ENCODE data around the gene RBMS1.

DNA sequence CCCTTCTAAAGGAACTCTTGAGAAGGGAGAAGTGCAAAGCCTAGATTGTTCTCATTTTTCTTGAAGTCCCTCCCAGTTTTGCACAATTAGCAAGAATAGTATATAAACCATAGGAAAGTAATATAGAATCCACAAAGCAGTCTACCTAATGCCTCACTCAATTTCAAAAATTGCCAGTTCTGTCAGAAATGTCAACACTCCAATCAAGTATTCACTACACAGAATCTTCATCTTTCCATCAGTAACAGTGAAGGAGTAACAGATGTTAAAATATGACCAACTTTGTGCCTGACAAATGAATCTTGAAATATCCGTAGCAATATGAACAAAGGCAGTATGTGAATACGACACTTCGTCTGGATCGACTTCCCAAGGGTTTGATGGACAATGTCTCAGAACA, 56.3 kb downstream of the RBMS1 start:
- TF ChIP-seq CTCF (IDR thresholded peaks at IDR 0.05): no peak
- TF ChIP-seq POLR2AphosphoS5 (IDR thresholded peaks at IDR 0.05): no peak
- no peak for TF ChIP-seq EP300 (IDR thresholded peaks at IDR 0.05)
- no peak for TF ChIP-seq POLR2A (IDR thresholded peaks at IDR 0.05)

All from gastroesophageal sphincter (tissue), 3 donors.